GM10266 (cell line): ENCODE measurements around the gene CEMIP.

Source experiments
- DNase-seq: peaks from one replicate; pipeline ENCODE4 v3.0.0; 2012; ENCODE audit errors: extremely low spot score
- TF ChIP-seq, protein P1 (sequence below): IDR thresholded peaks from 2 replicates; pipeline ENCODE4 v1.5.1; 2012; ENCODE audit warnings: mild to moderate bottlenecking, low read depth; ENCODE audit not compliant: control insufficient read depth, insufficient read depth; ENCODE audit errors: missing control alignments

Gene CEMIP

GRCh38 chr15:80885016-80885579, 105.9 kb downstream of the CEMIP start:
- DNase-seq: no peak
- TF ChIP-seq, protein P1, sequence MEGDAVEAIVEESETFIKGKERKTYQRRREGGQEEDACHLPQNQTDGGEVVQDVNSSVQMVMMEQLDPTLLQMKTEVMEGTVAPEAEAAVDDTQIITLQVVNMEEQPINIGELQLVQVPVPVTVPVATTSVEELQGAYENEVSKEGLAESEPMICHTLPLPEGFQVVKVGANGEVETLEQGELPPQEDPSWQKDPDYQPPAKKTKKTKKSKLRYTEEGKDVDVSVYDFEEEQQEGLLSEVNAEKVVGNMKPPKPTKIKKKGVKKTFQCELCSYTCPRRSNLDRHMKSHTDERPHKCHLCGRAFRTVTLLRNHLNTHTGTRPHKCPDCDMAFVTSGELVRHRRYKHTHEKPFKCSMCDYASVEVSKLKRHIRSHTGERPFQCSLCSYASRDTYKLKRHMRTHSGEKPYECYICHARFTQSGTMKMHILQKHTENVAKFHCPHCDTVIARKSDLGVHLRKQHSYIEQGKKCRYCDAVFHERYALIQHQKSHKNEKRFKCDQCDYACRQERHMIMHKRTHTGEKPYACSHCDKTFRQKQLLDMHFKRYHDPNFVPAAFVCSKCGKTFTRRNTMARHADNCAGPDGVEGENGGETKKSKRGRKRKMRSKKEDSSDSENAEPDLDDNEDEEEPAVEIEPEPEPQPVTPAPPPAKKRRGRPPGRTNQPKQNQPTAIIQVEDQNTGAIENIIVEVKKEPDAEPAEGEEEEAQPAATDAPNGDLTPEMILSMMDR: no peak

GRCh38 chr15:80887148-80887547, 108.0 kb downstream of the CEMIP start:
- DNase-seq: no peak
- TF ChIP-seq, protein P1: no peak

- TF ChIP-seq, protein P1: no peak
- DNase-seq: no peak
These were observed 109.7 kb downstream of the CEMIP start for GRCh38 chr15:80888846-80889245.

- TF ChIP-seq, protein P1: no peak
- DNase-seq: no peak
These were observed 111.3 kb downstream of the CEMIP start for GRCh38 chr15:80890341-80891005.

- no peak for DNase-seq
These were observed 111.8 kb downstream of the CEMIP start for GRCh38 chr15:80891006-80891405.

DNA sequence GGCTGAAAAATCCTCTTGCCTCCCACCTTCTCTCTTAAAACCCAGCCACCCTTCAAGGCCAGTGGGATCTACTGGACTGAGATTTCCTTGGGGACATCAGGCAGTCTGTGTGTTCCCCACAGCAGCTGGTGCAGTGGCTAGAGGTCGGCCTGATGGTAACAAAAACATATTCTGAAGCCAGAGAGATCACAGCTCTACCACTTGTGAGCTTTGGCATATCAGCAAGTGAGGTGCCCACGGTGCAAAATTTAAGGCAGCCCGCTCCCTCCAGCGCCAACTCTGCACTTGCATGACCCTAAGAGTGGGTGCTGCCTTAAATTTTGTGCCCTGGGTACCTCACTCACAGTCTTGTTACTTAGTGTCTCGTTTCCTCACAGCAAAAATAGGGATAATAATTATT, 113.2 kb downstream of the CEMIP start:
- DNase-seq: no peak
- TF ChIP-seq, protein P1: no peak

More at GRCh38 chr15:80891006-80891405, 111.8 kb downstream of the CEMIP start:
- TF ChIP-seq, protein P1: no peak

- TF ChIP-seq, protein P1: no peak
- DNase-seq: no peak
These were observed 114.6 kb downstream of the CEMIP start for GRCh38 chr15:80893777-80894176.
